HepG2 (cell line): ENCODE data around the gene DENND10. TPM values are rescaled to one million over a fixed set of nuclear protein-coding genes. Genes with fewer than 3 reads are reported as not detected.
A peak's percentile ranks its signal among the peaks of the same experiment; 100 is the strongest.

ENCODE experiments used
- CC2D1A ChIP-seq: sonication (generic); formaldehyde crosslinking; IDR thresholded peaks from 2 replicates; pipeline ENCODE4 v1.8.1; 2023; ENCODE audit warnings: mild to moderate bottlenecking, missing genetic modification reagents
- NRL ChIP-seq: sonication (generic); formaldehyde crosslinking; IDR thresholded peaks from 2 replicates; pipeline ENCODE4 v1.5.0; 2020; ENCODE audit warnings: missing genetic modification reagents, mild to moderate bottlenecking, moderate library complexity, borderline replicate concordance
- SP2 ChIP-seq: sonication (generic); formaldehyde crosslinking; IDR thresholded peaks from 2 replicates; pipeline ENCODE4 v1.5.1; 2020; ENCODE audit warnings: mild to moderate bottlenecking, missing genetic modification reagents
- ZMYM4 ChIP-seq: sonication (generic); formaldehyde crosslinking; IDR thresholded peaks from 2 replicates; pipeline ENCODE4 v1.8.1; 2023; ENCODE audit warnings: mild to moderate bottlenecking, missing genetic modification reagents
- ZNF138 ChIP-seq: sonication (generic); formaldehyde crosslinking; IDR thresholded peaks from 2 replicates; pipeline ENCODE4 v1.5.0; 2020; ENCODE audit warnings: mild to moderate bottlenecking, low read depth, missing genetic modification reagents
- ZNF30 ChIP-seq: sonication (generic); formaldehyde crosslinking; IDR thresholded peaks from 2 replicates; pipeline ENCODE4 v1.5.0; 2020; ENCODE audit warnings: mild to moderate bottlenecking, missing genetic modification reagents
- ZNF678 ChIP-seq: sonication (generic); formaldehyde crosslinking; IDR thresholded peaks from 2 replicates; pipeline ENCODE4 v1.4.0; 2020; ENCODE audit warnings: mild to moderate bottlenecking, missing genetic modification reagents
- ZNF788 ChIP-seq: sonication (generic); formaldehyde crosslinking; IDR thresholded peaks from 2 replicates; pipeline ENCODE4 v1.5.0; 2020; ENCODE audit warnings: mild to moderate bottlenecking, missing genetic modification reagents, borderline replicate concordance
- polyA plus RNA-seq, 8 experiments: library from polyadenylated mRNA; depleted of rRNA in 3 of 8; stranded (reverse) in 7 of 8; unstranded in 1 of 8; fragments of >200 nt; fragmentation: Illumina TruSeq in 4 of 8; extraction: Trizol in 4 of 8; gene quantifications; 2 replicates each; pipeline versions ENCODE4 v1.2.1 to v1.2.3, GENCODE V29; 2011 to 2016; ENCODE audit warnings: low read depth in 4 of 8, missing spikeins in 1 of 8, mixed read lengths in 1 of 8; ENCODE audit not compliant: insufficient read depth in 1 of 8
- total RNA-seq, 5 experiments: library from RNA; depleted of rRNA; stranded (reverse); fragments of >200 nt; fragmentation: Illumina TruSeq; extraction: Trizol; gene quantifications; 2 replicates each; pipeline ENCODE4 v1.2.3, GENCODE V29; 2016; ENCODE audit warnings: low read depth in 1 of 5
- TF ChIP-seq, protein P1 (sequence below): IDR thresholded peaks from 2 replicates; pipeline ENCODE4 v1.6.1; 2012; ENCODE audit warnings: low read length, improper control_type of control experiment
- TF ChIP-seq, protein P2 (sequence below), 2 experiments: sonication (generic) in 1 of 2; formaldehyde crosslinking in 1 of 2; IDR thresholded peaks; 2 replicates each; pipeline versions ENCODE4 v1.4.0 to v1.6.1; 2018 to 2020; ENCODE audit warnings: missing genetic modification reagents in 2 of 2, borderline replicate concordance in 1 of 2, low read depth in 1 of 2, mild to moderate bottlenecking in 1 of 2, missing biosample characterization in 1 of 2
- TF ChIP-seq, protein P3 (sequence below): sonication (generic); formaldehyde crosslinking; IDR thresholded peaks from 2 replicates; pipeline ENCODE4 v1.5.0; 2020; ENCODE audit warnings: missing genetic modification reagents
- TF ChIP-seq, protein P4 (sequence below): sonication (generic); formaldehyde crosslinking; IDR thresholded peaks from 2 replicates; pipeline ENCODE4 v1.5.0; 2020; ENCODE audit warnings: mild to moderate bottlenecking, missing genetic modification reagents, borderline replicate concordance
- TF ChIP-seq, protein P5 (sequence below): sonication (generic); formaldehyde crosslinking; conservative IDR thresholded peaks from 2 replicates; pipeline ENCODE4 v1.8.0; 2022; ENCODE audit warnings: missing genetic modification reagents

Gene DENND10
- total and polyA plus RNA-seq, 2 of the 13 experiments (the other 11 are each of a cell fraction or from before 2014, with no cell fraction given): 43.7 to 78.8 TPM

- TF ChIP-seq, protein P1, sequence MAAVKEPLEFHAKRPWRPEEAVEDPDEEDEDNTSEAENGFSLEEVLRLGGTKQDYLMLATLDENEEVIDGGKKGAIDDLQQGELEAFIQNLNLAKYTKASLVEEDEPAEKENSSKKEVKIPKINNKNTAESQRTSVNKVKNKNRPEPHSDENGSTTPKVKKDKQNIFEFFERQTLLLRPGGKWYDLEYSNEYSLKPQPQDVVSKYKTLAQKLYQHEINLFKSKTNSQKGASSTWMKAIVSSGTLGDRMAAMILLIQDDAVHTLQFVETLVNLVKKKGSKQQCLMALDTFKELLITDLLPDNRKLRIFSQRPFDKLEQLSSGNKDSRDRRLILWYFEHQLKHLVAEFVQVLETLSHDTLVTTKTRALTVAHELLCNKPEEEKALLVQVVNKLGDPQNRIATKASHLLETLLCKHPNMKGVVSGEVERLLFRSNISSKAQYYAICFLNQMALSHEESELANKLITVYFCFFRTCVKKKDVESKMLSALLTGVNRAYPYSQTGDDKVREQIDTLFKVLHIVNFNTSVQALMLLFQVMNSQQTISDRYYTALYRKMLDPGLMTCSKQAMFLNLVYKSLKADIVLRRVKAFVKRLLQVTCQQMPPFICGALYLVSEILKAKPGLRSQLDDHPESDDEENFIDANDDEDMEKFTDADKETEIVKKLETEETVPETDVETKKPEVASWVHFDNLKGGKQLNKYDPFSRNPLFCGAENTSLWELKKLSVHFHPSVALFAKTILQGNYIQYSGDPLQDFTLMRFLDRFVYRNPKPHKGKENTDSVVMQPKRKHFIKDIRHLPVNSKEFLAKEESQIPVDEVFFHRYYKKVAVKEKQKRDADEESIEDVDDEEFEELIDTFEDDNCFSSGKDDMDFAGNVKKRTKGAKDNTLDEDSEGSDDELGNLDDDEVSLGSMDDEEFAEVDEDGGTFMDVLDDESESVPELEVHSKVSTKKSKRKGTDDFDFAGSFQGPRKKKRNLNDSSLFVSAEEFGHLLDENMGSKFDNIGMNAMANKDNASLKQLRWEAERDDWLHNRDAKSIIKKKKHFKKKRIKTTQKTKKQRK: no peak
- TF ChIP-seq ZNF30 (CRISPR knock-in tag) (peak; percentile 47; the same call in 1 of the 2 replicates), CC2D1A (CRISPR knock-in tag) (peak; percentile 77; the same call in 1 of the 2 replicates), ZNF138 (CRISPR knock-in tag) (peak; percentile 83), NRL (CRISPR knock-in tag) (peak; percentile 70), ZNF788 (CRISPR knock-in tag) (peak; percentile 54), ZNF678 (CRISPR knock-in tag) (no peak), ZMYM4 (CRISPR knock-in tag) (peak; percentile 60), SP2 (no peak)
- TF ChIP-seq, protein P2, sequence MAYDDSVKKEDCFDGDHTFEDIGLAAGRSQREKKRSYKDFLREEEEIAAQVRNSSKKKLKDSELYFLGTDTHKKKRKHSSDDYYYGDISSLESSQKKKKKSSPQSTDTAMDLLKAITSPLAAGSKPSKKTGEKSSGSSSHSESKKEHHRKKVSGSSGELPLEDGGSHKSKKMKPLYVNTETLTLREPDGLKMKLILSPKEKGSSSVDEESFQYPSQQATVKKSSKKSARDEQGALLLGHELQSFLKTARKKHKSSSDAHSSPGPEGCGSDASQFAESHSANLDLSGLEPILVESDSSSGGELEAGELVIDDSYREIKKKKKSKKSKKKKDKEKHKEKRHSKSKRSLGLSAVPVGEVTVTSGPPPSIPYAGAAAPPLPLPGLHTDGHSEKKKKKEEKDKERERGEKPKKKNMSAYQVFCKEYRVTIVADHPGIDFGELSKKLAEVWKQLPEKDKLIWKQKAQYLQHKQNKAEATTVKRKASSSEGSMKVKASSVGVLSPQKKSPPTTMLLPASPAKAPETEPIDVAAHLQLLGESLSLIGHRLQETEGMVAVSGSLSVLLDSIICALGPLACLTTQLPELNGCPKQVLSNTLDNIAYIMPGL (CRISPR knock-in tag; IDR thresholded peaks at IDR 0.05; ENCODE audit: borderline replicate concordance in 1 of 2, low read depth in 1 of 2): peak; percentile 5 to 90
- TF ChIP-seq, protein P3, sequence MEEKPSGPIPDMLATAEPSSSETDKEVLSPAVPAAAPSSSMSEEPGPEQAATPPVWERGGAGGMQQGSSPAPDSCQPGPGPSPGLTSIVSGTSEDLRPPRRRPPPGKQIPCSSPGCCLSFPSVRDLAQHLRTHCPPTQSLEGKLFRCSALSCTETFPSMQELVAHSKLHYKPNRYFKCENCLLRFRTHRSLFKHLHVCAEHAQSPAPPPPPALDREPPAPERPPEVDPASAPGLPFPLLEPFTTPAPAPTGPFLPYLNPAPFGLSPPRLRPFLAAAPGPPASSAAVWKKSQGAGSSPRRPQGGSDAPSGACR (CRISPR knock-in tag): 0 out of 2 replicates have a peak, but pooled peaks have one; percentile 30
- TF ChIP-seq, protein P4, sequence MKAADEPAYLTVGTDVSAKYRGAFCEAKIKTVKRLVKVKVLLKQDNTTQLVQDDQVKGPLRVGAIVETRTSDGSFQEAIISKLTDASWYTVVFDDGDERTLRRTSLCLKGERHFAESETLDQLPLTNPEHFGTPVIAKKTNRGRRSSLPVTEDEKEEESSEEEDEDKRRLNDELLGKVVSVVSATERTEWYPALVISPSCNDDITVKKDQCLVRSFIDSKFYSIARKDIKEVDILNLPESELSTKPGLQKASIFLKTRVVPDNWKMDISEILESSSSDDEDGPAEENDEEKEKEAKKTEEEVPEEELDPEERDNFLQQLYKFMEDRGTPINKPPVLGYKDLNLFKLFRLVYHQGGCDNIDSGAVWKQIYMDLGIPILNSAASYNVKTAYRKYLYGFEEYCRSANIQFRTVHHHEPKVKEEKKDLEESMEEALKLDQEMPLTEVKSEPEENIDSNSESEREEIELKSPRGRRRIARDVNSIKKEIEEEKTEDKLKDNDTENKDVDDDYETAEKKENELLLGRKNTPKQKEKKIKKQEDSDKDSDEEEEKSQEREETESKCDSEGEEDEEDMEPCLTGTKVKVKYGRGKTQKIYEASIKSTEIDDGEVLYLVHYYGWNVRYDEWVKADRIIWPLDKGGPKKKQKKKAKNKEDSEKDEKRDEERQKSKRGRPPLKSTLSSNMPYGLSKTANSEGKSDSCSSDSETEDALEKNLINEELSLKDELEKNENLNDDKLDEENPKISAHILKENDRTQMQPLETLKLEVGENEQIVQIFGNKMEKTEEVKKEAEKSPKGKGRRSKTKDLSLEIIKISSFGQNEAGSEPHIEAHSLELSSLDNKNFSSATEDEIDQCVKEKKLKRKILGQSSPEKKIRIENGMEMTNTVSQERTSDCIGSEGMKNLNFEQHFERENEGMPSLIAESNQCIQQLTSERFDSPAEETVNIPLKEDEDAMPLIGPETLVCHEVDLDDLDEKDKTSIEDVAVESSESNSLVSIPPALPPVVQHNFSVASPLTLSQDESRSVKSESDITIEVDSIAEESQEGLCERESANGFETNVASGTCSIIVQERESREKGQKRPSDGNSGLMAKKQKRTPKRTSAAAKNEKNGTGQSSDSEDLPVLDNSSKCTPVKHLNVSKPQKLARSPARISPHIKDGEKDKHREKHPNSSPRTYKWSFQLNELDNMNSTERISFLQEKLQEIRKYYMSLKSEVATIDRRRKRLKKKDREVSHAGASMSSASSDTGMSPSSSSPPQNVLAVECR (CRISPR knock-in tag): peak; percentile 93
- TF ChIP-seq, protein P5, sequence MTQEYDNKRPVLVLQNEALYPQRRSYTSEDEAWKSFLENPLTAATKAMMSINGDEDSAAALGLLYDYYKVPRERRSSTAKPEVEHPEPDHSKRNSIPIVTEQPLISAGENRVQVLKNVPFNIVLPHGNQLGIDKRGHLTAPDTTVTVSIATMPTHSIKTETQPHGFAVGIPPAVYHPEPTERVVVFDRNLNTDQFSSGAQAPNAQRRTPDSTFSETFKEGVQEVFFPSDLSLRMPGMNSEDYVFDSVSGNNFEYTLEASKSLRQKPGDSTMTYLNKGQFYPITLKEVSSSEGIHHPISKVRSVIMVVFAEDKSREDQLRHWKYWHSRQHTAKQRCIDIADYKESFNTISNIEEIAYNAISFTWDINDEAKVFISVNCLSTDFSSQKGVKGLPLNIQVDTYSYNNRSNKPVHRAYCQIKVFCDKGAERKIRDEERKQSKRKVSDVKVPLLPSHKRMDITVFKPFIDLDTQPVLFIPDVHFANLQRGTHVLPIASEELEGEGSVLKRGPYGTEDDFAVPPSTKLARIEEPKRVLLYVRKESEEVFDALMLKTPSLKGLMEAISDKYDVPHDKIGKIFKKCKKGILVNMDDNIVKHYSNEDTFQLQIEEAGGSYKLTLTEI: no peak
Measured at GRCh38 chr10:119080521-119081259, 23.2 kb upstream of the DENND10 start, which contains the start of gene EIF3A (continued).
